SU-DHL-6 (cell line): ENCODE measurements around the gene DBNDD1.

Experiments used
- H2AFZ ChIP-seq: fragments of 200-600 bp; sonication (generic); 2 replicates; pipeline ENCODE4 v1.6.1; 2014; ENCODE audit warnings: low read depth, mild to moderate bottlenecking, moderate library complexity, mixed read lengths, antibody characterized with exemption, low read length; ENCODE audit not compliant: severe bottlenecking
- H3F3A ChIP-seq: fragments of 200-600 bp; shearing (Covaris generic); 2 replicates; pipeline ENCODE4 v1.6.0; 2016; ENCODE audit warnings: antibody characterized with exemption, mild to moderate bottlenecking; ENCODE audit not compliant: insufficient read depth
- H3K27ac ChIP-seq: fragments of 200-600 bp; sonication (generic); 2 replicates; pipeline ENCODE4 v1.5.1; 2016; ENCODE audit warnings: low read depth, mild to moderate bottlenecking, low read length, moderate library complexity, mixed read lengths
- H3K27me3 ChIP-seq: fragments of 200-600 bp; sonication (generic), shearing (Covaris generic); 2 replicates; pipeline ENCODE4 v1.6.0; 2014; ENCODE audit warnings: mild to moderate bottlenecking, low read length
- H3K36me3 ChIP-seq: fragments of 200-600 bp; sonication (generic); 2 replicates; pipeline ENCODE4 v1.6.1; 2014; ENCODE audit warnings: mild to moderate bottlenecking, low read length, mixed read lengths
- H3K4me2 ChIP-seq: fragments of 300-600, 200-600 bp; shearing (Covaris generic), sonication (generic); 2 replicates; pipeline ENCODE4 v1.6.0; 2014; ENCODE audit warnings: low read length, low read depth, mild to moderate bottlenecking; ENCODE audit not compliant: poor library complexity, severe bottlenecking
- H3K4me3 ChIP-seq: fragments of 200-600 bp; sonication (generic); 2 replicates; pipeline ENCODE4 v1.5.1; 2014; ENCODE audit warnings: antibody characterized with exemption, low read length, mild to moderate bottlenecking, mixed read lengths; ENCODE audit not compliant: insufficient read depth, poor library complexity, severe bottlenecking
- H3K79me2 ChIP-seq: fragments of 200-600 bp; sonication (generic); 2 replicates; pipeline ENCODE4 v1.6.1; 2014; ENCODE audit warnings: mild to moderate bottlenecking, low read length, moderate library complexity; ENCODE audit not compliant: insufficient read depth
- H3K9ac ChIP-seq: fragments of 200-600 bp; sonication (generic); 2 replicates; pipeline ENCODE4 v1.7.0; 2014; ENCODE audit warnings: mild to moderate bottlenecking, low read length
- H3K9me2 ChIP-seq: fragments of 200-600 bp; sonication (generic); replicated peaks from 2 replicates; pipeline ENCODE4 v1.6.1; 2014; ENCODE audit warnings: low read length; ENCODE audit not compliant: insufficient read depth
- H3K9me3 ChIP-seq: fragments of 200-600 bp; sonication (generic); 2 replicates; pipeline ENCODE4 v1.6.1; 2014; ENCODE audit warnings: low read length, mixed read lengths; ENCODE audit not compliant: insufficient read depth
- H4K20me1 ChIP-seq: fragments of 200-600 bp; sonication (generic); 2 replicates; pipeline ENCODE4 v1.6.1; 2014; ENCODE audit warnings: low read depth, mild to moderate bottlenecking, antibody characterized with exemption, low read length, moderate library complexity, mixed read lengths
- EZH2phosphoT487 ChIP-seq: fragments of 200-600 bp; sonication (generic), shearing (Covaris generic); conservative IDR thresholded peaks from 2 replicates; pipeline ENCODE4 v1.6.1; 2018; ENCODE audit warnings: mild to moderate bottlenecking, antibody characterized with exemption, low read length, moderate library complexity, mixed read lengths
- TF ChIP-seq, protein P1 (sequence below): fragments of 200-600 bp; sonication (generic); IDR thresholded peaks from one replicate; pipeline ENCODE4 v1.5.1; 2017; ENCODE audit warnings: antibody characterized with exemption, mild to moderate bottlenecking, low read length, moderate library complexity; ENCODE audit not compliant: insufficient read depth, poor library complexity, severe bottlenecking

Gene DBNDD1

DNA sequence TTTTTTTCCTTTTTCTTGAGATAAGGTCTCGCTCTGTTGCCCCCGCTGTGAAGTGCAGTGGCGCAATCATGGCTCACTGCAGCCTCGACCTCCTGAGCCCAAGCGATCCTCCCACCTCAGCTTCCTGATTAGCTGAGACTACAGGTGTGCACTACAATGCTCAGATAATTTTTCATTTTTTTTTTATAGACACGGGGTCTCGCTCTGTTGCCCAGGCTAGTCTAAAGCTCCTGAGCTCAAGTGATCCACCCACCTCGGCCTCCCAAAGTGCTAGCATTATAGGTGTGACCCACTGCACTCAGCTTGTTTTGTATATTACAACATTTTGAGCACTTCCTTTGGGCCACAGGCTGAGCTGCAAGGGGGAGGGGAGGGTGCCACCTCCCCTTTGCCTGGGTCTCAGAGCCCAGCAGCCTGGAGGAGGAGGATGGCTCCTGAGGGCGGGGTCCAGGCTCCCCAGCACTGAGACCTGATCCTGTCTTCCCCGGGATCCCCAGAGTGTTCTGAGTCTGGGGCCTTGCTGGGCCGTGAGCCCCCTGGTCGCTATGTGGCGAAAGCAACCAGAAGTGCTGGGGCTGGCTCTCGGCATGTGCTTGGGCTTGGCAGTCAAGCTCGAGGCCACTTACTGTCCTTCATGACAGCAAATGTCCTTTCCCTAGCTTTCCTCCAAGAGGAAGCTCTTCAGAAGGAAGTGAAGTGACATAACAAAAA lies 62.6 kb downstream of the DBNDD1 start:
- Histone ChIP-seq H3K9ac (no peak overlapping the region), H4K20me1 (no peaks in the 10 kb centered on the region), H3K9me3 (no peaks in the 10 kb centered on the region), H3K27ac (peak overlapping the region; percentile 86), H3K27me3 (no peaks in the 10 kb centered on the region), H3K4me3 (no peak overlapping the region), H3K36me3 (no peaks in the 10 kb centered on the region), H3K79me2 (no peaks in the 10 kb centered on the region), H3K4me2 (peak overlapping the region; percentile 46), H2AFZ (no peak overlapping the region), H3F3A (peaks cover 27% of the 10 kb centered on the region), H3K9me2 (no peaks in the 10 kb centered on the region)
- TF ChIP-seq, protein P1, sequence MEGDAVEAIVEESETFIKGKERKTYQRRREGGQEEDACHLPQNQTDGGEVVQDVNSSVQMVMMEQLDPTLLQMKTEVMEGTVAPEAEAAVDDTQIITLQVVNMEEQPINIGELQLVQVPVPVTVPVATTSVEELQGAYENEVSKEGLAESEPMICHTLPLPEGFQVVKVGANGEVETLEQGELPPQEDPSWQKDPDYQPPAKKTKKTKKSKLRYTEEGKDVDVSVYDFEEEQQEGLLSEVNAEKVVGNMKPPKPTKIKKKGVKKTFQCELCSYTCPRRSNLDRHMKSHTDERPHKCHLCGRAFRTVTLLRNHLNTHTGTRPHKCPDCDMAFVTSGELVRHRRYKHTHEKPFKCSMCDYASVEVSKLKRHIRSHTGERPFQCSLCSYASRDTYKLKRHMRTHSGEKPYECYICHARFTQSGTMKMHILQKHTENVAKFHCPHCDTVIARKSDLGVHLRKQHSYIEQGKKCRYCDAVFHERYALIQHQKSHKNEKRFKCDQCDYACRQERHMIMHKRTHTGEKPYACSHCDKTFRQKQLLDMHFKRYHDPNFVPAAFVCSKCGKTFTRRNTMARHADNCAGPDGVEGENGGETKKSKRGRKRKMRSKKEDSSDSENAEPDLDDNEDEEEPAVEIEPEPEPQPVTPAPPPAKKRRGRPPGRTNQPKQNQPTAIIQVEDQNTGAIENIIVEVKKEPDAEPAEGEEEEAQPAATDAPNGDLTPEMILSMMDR, result no peak
- no peak for TF ChIP-seq EZH2phosphoT487

DNA sequence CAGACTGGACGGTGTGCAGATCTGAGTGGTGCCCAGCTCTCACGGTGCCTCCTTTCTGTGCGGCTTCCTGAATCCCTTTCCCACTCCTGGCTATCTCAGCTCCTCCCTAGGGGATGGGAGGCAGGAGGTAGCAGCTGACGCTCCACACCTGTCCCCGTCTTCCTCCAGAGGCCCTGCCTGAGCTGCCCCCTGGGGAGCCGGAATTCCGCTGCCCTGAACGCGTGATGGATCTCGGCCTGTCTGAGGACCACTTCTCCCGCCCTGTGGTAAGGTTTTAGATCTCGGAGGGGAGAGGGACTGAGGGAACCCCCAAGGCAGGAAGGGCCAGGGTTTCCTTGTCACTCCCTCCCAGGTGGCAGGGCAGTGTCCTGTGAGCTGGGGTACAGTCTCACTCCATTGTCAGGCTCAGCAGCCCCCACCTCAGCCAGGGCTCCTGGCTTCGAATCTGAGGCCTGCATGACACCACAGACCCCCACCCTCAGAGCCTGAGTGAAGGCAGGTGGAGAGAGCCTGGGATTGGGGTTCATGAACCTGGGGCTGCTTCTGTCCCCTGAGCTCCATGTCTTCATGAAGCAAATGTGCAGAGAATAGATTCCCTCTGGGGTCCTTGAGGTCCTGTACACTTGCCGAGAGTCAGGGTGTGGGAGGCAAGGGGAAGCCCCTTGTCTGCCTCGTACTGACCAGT lies 64.1 kb downstream of the DBNDD1 start:
- Histone ChIP-seq H3K9me3 (no peaks in the 10 kb centered on the region), H2AFZ (no peak overlapping the region), H3K27me3 (no peaks in the 10 kb centered on the region), H3F3A (peaks cover 31% of the 10 kb centered on the region), H3K27ac (peak overlapping the region; percentile 86), H4K20me1 (no peaks in the 10 kb centered on the region), H3K9ac (no peak overlapping the region; the same call in 1 of the 2 replicates), H3K79me2 (no peaks in the 10 kb centered on the region; the same call in 1 of the 2 replicates), H3K4me3 (no peak overlapping the region), H3K36me3 (no peaks in the 10 kb centered on the region), H3K4me2 (peak overlapping the region; percentile 46), H3K9me2 (no peaks in the 10 kb centered on the region)
- TF ChIP-seq, protein P1, result no peak
- no peak for TF ChIP-seq EZH2phosphoT487
